DMS79 treated with DMSO at 0.1 percent for 48 hours (cell line): Measurements from ENCODE around the gene ODF2L.
"Not testable (repeated sequence)": the region's sequence is repeated elsewhere in the genome, so short reads cannot be mapped to it uniquely, and the experiment has no call there.

Experiments
- DNase-seq: peaks from one replicate; lab custom pipeline; 2025; lab: John Stamatoyannopoulos, UW

Gene ODF2L

DNA sequence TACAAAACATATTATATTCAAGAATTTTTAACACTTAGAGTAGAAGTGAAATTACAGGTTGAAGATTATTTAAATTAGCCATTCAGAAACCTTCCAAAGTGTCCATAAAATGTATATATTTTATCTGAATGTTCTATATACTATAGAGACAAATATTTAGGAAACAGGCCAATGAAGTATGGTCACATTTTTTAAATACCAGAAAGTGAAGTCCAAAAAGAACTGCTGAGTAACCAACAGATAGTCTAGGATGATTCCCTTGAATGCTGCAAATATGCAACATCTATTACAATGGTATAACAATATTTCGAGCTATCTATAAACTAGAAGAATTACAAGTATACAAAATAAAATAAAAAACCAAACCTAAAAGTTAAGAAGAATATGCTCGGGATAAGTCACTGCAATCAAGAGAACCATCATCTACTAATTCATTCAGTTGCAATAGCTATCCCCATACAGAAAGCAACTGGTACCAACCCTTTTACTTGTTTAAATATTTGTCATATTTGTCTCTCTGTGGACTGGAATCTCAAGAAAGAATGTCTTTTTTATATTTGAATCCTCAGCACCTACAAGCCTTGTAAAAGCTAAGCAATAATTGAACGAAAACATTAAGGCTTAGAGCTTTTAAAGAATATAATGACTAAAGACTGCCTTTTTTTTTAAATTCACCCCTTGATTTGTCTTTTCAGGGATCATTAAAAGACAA is 8.1 kb downstream of the ODF2L start:
- DNase-seq = no peak

DNA sequence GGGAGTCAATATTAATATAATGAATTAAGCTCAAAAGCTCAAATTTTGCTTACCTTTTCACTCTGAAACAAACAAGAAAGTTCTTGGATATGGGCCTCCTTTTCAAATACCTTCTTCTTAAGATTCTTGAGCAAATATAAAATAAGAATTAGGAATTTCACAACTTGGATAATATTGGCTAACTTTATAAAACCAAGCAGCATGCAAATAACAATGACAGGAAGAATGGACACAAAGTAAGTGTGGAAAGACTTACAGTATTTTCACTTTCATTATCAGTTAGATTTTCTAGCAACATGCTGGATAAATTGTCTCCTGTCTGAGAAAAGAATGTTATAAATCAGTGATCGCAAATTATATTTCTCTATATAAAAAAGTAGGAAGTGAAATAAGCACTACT is 13.2 kb downstream of the ODF2L start:
- no peak for DNase-seq

DNA sequence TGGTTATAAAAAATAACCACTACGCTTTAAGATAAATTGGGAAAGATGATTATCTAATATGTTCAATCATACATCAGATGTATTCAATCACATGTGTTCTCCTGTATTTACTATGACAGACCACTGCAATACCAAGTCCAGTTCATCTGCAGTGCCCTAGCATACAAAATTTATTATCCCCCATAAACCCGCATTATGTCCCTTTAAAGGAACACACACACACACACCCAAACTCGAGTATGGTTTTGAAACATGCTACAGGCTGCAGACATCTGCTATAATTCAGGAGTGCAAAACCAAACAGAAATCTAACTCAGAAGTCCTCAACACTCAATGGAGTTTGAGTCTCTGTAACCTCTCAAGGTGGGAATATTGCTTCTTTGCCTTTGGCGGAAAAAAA is 14.9 kb downstream of the ODF2L start:
- no peak for DNase-seq

DNA sequence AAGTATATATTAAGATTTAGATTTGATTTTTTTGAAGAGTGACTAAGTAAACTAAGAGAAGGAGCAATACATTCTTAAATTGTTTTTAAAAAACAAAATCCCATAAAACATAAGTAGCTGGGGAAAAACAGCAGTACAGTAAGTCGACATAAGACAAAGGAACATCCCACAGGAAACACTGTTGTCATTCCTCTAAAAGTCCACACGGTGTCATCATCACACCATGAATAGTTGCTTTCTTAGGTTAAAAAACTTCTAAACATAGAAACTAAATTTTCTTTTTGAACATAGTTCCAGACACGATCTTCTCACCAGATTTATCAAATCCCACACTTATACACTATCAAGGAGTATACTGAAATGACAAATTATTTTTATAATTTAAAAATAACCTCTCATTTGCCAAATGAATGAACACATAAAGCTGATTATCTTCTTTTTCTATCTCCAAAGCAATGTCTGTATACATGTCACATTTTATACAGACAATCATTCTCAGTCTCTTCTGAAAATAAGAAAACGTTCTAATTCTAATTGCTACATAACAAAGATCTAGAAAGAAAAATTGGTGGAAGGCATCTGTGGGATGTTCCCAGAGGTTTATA is 15.8 kb downstream of the ODF2L start:
- peak; percentile 68 for DNase-seq

GRCh38 chr1:86378813-86379212 is 17.3 kb downstream of the ODF2L start:
- DNase-seq = no peak

DNA sequence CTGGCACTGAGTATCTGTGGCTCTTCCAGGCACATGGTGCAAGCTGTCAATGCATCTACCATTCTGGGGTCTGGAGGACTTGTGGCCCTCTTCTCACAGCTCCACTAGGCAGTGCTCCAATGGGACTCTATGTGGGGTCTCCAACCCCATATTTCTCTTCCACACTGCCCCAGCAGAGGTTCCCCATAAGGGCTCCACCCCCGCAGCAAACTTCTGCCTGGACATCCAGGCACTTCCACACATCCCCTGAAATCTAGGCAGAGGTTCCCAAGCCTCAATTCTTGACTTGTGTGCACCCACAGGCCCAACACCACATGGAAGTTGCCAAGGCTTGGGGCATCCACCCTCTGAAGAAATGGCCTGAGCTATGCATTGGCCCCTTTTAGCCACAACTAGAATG is 18.8 kb downstream of the ODF2L start:
- no peak for DNase-seq

DNA sequence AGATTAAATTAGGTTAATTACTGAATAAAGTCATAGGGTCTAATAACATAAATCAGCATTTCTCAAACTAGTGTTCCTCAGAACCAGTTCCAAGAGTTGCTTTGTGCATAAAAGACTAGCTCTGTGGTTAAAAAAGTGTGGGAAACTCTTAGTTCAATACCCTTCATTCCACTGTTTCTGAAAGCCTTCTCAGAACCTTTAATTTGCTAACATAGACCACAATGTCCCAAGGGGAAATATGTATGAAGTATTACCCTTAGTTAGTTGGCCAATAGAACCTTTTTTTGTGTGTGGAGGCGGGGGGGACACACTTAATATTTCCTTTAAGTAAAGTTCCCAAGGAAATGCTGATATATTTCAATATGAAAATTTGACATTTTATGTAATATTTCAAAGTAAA is 20.4 kb downstream of the ODF2L start:
- DNase-seq = no peak

GRCh38 chr1:86370601-86371022 is 25.5 kb downstream of the ODF2L start:
- no peak for DNase-seq

- no peak for DNase-seq
Observed at GRCh38 chr1:86365896-86366295, 30.2 kb downstream of the ODF2L start.

DNA sequence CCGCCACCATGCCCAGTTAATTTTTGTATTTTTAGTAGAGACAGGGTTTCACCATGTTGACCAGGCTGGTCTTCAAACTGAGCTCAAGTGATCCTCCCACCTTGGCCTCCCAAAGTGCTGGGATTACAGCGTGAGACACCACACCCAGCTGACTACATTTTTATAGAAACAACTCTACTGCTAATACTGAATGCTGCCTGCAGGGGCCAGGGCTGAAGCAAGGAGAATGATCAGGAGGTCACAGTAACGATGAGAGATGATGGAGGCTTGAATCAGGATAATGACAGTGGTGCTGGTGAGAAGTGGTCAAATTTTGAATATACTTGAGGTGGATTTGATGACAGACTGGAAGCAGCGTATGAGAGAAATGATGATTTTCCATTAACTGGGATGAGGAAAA is 33.3 kb downstream of the ODF2L start:
- no peak for DNase-seq

GRCh38 chr1:86357796-86358195 is 38.3 kb downstream of the ODF2L start:
- DNase-seq = no peak

DNA sequence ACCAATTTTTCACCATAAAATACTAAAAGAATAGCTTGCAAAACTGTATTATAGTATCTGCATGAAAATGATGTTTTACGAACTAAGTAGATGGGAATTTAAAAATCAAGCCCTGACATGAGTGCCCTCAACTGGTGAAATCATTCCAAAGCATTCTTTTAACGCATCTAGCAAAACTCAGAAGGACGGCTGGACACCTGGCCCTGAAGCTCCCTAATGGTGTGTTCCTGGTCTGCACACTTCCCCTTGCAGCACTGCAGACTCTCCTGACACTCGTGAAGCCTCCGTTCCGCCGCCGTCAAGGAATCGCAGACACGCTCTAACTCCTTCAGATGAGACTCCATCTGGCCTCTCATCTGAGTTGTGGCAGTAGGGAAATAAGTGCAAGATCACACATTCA is 39.9 kb downstream of the ODF2L start:
- no peak for DNase-seq

- no peak for DNase-seq
Observed at GRCh38 chr1:86352086-86352485, 44.0 kb downstream of the ODF2L start.

DNA sequence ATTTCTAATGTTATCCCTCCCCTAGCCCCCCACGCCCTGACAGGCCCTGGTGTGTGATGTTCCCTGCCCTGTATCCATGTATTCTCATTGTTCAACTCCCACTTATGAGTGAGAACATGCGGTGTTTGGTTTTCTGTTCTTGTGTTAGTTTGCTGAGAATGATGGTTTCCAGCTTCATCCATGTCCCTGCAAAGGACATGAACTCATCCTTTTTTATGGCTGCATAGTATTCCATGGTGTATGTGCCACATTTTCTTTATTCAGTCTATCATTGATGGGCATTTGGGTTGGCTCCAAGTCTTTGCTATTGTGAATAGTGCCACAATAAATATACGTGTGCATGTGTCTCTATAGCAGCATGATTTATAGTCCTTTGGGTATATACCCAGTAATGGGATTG is 45.9 kb downstream of the ODF2L start:
- not testable (repeated sequence) for DNase-seq

DNA sequence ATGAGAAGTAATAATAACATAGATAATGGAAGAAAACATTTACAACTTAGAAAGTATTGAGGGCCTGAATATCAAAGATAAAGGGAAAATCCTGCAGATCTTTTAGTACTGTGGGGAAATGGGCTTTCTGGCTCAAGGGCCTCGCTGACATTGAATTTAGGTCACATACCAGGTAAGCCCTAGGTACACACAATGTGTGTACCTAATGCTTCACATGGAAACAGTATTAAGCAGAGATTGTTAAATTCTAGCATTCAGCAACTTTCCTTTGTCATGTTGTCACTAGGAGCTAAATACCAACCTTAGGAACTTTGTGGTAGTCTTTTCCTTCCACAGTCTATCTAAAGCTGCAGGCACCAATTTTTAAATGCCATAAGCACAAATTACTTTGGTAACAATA is 49.7 kb downstream of the ODF2L start:
- DNase-seq = no peak

GRCh38 chr1:86345042-86345441 is 51.1 kb downstream of the ODF2L start:
- no peak for DNase-seq

- DNase-seq = no peak
Observed at GRCh38 chr1:86339906-86340305, 56.2 kb downstream of the ODF2L start.

- no peak for DNase-seq
Observed at GRCh38 chr1:86339014-86339812, 56.9 kb downstream of the ODF2L start.

DNA sequence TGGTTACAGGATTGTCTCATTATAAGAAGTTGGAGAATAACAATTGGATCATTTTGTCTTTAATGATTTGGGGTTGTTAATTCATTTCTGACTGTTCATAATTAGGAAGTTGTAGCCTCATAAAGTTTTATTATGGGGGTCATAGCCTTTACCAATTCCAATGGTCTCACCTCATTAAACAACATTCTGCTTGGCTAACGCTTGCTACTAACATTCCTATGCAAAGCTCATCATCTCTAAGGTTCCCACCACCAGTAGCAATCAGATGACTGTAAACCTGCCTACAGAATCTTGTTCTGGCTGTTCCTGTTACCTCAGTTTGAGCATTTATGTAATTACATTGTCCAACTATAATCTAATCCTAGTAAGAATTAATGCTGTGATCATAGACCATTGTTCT is 60.2 kb downstream of the ODF2L start:
- no peak for DNase-seq

GRCh38 chr1:86325264-86325663 is 70.9 kb downstream of the ODF2L start:
- DNase-seq = no peak

- DNase-seq = no peak
Observed at GRCh38 chr1:86324130-86324822, 71.8 kb downstream of the ODF2L start.

- DNase-seq = no peak
Observed at GRCh38 chr1:86322241-86322640, 73.9 kb downstream of the ODF2L start.

GRCh38 chr1:86318436-86318835 is 77.7 kb downstream of the ODF2L start:
- DNase-seq = no peak
